Muscle of back (tissue), 11 donors: ENCODE measurements around the gene IGFALS. TPM values are rescaled to one million over a fixed set of nuclear protein-coding genes. Genes with fewer than 3 reads are reported as not detected.

Experiments
- DNase-seq, 3 donors: peaks; one replicate each; pipeline versions ENCODE4 v3.0.0 to v3.0.0-alpha.2; 2013
- polyA plus RNA-seq, 10 donors: library from polyadenylated mRNA; unstranded; fragments of 120-200 nt; gene quantifications; one replicate each; pipeline ENCODE4 v1.2.1, GENCODE V29; 2013; ENCODE audit not compliant: insufficient read length in 10 of 10

The IGFALS gene
- polyA plus RNA-seq, 10 donors: 0.21 to 0.49 (median 0.26) TPM; not detected in 1

DNA sequence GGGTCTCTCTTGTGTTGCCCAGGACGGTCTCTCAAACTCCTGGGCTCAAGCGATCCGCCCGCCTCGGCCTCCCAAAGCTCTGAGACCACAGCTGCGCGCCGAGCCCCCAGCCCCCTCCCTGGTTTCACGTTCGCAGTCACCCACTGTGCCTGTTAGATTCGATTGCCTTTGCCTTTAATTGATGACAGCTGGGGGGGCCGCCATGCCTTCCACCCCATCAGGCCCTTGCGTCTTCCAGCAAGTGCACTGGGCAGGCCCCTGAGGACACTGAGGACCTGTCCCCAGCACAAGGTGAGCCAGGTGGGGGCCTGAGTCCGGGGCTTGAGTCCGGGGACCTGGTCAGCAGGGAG, 3.3 kb downstream of the IGFALS start:
- no peak for DNase-seq

DNA sequence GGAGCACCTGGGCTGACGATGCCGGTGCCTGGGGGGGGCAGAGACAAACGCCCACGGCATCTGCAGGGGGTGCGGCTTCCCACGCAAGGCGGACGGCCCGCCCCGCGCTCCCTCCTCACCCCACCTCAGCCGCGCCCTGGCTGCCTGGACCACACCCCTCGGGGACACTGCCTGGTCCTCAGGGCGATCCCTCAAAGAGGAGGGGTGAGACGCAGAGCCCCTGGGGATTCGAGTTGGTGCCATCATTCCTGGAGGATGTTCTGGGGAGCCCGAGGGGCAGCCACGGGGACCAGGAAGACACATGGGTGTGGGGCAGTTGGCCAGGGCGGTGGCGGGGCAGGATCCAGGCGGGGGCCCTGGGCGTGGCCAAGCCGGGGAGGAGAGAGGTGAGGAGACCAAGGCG, 3.9 kb downstream of the IGFALS start:
- no peak for DNase-seq

DNA sequence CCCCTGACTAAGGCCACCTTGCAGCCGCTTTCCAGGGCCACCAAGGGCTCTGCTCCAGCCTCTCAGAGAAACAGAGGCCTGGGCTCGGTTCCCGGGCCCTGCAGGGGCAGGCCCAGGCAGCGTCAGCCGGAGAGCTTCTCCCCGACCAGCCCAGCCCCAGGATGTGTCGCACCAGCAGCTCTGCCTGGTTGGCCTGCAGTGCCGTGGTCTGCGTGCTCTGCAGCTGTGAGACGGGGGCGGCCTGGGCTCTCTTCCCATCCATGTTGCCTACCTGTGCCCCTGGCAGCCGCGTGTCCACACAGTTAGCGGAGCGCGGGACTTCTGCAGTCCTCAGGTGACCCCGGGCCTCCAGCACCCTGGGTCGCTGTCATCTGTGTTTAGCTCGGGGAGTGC, 4.8 kb downstream of the IGFALS start:
- peak in 1 of 3 donors; percentile 27 for DNase-seq

DNA sequence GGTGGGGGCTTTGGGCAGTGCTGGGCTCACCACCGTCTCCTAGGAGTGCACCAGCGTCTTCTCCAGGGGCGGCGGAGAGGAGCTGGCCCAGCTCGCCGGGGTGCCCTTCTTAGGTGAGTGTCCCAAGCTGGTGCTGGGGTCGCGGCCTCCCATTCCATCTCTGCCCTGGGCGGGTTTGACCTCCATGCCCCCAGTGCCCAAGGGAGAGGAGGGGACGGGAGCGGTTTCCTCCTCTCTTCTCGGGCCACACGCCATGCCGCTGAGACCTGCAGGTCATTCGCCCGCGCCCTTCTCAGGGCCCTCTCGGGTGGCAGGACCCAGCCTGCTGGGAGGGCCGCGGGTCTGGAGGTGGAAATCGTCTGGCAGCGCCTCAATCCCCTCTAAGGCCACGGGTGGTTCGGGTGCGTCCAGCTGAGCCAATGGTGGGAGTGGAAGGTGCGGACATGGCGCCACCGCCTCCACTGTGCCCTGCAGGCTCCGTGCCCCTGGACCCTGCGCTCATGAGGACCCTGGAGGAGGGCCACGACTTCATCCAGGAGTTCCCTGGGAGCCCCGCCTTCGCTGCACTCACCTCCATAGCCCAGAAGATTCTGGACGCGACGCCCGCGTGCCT, 5.3 kb downstream of the IGFALS start:
- DNase-seq: no peak

DNA sequence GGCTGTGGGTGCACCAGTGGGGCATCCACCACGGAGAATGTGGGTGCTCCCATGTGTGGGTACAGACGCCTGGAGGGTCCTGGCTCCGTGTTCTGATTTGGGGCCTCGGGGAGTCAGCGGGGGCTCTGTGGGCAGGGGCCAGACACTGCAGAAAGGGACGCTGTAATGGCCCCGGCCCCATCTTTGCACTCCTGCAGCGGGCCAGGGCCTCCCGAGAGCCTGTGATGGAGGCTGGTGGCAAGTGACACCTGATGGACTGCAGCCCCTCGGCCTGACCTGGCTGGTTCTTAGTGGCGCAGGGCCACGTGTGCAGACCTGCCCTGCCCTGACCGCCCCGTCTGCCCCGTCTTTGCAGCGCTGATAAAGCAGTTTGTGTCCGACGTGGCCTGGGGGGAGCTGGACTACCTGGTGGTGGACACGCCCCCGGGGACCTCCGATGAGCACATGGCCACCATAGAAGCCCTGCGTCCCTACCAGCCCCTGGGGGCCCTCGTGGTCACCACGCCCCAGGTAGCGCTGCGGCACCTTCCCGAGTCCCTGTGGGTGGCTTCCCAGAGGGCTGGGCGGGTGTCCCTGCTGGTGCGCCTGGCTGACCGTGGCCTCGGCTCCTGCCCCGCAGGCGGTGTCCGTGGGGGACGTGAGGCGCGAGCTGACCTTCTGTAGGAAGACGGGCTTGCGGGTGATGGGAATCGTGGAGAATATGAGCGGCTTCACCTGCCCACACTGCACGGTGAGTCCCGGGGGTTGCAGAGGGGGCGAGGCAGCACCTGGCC, 6.0 kb downstream of the IGFALS start:
- DNase-seq: peak in 1 of 3 donors; percentile 2

DNA sequence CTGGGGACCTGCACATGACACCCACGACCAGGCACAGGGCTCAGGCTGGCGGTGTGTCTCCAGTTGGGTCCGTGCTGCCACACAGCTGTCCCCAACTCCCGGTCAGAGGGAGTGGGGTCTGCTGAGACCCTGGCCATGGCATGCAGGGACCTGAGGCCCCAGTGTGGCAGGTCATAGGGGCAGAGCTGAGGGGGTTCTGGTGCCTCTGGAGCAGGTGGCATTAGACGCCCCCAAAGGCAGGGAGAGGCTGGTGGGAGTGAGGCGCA, 6.5 kb downstream of the IGFALS start:
- DNase-seq: no peak

DNA sequence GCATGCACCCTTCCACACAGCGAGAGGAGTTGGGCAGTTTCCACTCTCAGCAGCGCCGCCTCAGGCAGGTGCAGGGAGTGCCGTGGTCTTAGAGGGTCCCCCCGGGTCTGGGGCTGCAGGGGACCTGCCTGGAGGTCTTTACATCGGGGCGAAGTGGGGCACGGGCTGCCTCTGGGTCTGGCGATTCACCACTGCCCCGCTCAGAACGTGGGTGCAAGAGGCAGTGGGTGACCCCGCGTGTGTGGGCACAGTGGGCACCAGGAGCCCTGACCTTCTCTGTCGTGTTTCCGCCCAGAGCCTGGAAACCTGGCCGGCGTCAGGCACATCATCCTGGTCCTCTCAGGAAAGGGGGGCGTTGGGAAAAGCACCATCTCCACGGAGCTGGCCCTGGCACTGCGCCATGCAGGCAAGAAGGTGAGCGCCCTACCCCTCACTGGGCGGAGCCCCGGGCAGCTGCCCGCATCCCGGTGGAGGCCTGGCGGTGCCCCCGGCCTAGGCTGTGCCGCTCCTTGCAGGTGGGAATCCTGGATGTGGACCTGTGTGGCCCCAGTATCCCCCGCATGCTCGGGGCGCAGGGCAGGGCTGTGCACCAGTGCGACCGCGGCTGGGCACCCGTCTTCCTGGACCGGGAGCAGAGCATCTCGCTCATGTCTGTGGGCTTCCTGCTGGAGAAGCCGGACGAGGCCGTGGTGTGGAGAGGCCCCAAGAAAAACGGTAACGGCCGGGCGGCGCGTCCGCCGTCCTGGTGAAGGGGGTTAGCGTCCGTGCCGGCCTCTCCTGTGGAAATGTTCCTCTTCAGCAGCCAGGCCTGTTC, 7.1 kb downstream of the IGFALS start:
- DNase-seq: peak in 1 of 3 donors; percentile 0

DNA sequence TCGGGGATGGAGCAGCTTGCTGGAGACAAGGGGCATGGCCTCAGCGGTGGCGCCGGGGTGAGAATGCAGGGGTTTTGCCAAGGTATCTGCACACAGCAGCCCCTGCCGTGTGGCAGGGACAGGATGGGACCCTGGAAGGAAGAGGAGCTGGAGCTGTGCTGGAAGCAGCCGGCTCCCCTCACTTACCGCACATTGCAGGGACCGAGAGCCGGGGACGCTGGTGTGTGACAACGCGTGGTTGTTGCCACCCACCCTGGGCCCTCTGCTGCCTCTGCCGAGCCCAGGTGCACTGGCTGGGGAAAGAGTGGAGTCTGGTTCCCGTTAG, 7.7 kb downstream of the IGFALS start:
- no peak for DNase-seq

DNA sequence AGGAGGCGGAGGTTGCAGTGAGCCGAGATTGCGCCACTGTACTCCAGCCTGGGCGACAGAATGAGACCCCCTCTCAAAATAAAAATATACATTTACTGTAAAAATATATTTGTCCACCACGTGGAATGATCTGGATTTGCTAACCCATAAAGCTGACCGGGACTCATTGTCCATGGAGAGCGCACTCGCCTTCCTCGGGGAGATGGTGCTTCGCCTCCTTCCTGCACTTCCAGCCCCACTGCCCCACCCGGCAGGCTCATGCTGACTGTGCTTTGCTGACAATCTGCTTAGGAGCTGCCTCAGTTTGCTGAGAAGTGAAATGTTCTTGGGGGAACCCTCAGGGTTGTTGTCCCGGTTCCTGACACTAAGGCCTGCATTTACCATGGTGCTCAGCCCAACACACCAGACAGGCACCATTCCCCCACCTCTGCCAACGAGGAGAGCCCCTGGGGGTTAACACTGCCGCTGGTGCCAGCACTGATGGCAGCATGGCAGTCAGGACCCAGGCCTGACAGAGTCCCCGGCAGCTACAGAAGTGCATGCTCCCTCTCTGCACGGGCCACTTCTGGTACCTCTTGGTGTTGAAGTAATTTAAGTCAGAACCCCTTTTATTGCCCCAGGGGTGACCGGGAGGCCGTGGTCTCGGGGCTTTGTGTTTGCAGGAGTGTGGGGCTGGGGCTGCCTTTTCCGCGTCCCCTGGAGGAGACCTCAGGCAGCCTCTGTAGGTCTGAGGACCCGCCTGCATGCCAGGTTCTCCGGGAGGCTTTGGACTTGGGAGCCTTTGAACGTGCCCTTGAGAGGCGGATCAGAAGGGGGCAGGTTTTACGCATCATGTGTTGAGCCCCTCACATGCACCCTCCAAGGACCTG, 8.3 kb downstream of the IGFALS start:
- peak in 1 of 3 donors; percentile 0 for DNase-seq

DNA sequence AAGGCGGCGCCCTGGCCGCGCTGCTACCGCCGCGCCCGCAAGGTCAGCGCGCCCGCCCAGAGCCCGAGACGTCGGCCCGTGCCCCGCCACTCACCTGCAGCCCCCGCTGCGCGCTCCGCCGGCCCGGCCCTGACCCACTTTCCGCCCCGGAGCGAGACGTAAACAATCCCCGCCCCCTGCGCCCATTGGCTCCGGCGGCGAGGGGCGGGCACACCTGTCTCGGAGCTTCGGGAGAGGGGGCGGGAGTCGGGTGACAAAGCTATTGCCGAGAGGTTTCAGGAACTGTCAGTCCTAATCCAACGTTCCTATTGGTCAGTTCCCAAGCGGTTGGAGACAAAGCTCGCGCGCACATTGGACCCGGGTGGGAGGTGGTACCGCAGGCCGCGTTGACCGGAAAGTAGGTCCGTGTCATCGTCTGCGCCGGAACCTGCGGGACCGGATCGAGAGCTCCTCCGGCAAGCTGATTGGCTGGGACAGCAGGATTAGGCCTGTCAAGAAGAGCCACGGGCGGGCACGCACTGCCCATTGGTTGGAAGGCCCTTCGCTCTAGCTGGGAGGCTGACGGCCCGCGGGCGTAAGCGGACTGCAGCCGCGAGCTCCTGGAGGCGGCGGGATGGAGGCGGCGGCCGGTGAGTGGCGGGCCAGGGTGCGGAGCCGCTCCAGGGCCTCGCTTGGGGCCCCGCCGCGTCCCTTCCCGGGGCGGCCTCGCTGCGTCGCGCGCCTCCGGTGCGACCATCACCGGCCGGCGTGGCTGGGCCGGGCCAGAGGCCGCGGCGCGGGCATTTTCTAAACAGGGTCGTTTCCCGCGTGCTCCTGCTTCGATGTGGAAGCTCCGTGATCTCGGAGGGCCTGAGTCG, 10.9 kb downstream of the IGFALS start, which contains the start of the genes NUBP2 and SPSB3:
NUBP2 (plus strand) TSS at position 553 of the 857 bp plus-strand sequence; CDS start at position 614, 61 bp downstream.
SPSB3 (minus strand) TSS at position 164 of the 857 bp plus-strand sequence. CDS start 1,088 bp downstream, outside the sequence.
- DNase-seq: peak; percentile 100

DNA sequence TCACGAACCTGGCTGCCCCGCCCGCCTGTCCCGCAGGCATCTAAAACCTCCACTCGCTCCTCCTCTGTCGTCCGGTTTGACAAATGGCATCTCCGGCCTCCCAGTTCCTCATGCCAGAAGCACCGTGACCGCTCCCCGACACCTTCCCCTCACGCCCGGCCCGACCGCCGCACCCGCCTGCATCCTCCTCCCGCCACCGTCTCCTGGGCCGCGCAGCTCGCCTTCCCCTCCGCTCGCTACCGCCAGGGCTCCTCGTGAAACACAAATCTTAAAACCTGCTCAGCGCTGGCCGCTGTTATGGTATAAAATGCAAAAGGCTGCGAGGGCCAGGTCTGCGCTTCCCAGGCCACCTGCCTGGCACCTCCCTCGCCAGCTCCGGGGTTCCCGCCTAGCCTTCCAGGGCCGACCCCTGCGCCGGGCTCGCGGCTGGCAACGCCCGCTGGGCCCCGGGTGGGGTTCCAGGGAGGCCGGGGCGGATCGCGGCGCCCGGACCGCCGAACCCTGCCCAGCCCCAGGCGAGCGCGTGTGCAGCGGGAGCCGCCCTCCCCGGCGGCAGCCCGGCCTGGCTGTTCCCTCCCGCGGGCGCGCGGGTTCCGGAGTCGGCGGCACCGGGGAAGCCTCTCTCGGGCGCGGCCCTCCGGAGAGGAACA, 11.6 kb downstream of the IGFALS start:
- DNase-seq: peak in 1 of 3 donors; percentile 52

DNA sequence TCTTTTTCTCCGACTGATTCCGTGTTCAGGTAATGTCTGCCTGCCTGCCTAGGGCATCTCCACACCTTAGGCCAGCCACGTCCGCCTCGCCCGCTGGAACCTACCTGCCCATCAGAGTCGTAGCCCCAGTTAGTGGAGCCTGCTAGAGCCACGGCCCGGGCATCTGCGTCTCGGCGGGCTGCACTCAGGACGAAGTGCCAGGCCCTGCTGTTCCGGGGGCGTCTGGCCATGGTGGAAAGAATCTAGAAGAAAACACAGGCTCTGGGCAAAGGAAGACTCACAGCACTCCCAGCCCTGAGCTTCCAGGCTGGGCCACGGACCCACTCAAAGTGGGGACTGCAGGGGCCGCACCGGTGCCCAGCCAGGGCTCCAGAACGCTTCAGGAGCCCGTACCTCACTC, 12.3 kb downstream of the IGFALS start:
- no peak for DNase-seq

DNA sequence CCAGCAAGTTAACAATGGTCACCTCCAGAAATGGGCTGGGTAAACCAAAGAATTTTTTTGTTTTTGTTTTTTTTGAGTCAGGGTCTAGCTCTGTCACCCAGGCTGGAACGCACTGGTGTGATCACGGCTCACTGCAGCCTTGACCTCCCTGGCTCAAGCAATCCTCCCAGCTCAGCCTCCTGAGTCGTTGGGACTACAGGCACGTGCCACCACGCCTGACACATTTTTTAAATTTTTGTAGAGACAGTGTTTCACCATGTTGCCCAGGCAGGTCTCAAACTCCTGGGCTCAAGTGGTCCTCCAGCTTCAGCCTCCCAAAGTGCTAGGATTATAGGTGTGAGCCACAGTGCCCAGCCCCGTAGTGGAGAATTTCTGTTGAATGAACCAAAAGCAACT, 12.8 kb downstream of the IGFALS start:
- no peak for DNase-seq

DNA sequence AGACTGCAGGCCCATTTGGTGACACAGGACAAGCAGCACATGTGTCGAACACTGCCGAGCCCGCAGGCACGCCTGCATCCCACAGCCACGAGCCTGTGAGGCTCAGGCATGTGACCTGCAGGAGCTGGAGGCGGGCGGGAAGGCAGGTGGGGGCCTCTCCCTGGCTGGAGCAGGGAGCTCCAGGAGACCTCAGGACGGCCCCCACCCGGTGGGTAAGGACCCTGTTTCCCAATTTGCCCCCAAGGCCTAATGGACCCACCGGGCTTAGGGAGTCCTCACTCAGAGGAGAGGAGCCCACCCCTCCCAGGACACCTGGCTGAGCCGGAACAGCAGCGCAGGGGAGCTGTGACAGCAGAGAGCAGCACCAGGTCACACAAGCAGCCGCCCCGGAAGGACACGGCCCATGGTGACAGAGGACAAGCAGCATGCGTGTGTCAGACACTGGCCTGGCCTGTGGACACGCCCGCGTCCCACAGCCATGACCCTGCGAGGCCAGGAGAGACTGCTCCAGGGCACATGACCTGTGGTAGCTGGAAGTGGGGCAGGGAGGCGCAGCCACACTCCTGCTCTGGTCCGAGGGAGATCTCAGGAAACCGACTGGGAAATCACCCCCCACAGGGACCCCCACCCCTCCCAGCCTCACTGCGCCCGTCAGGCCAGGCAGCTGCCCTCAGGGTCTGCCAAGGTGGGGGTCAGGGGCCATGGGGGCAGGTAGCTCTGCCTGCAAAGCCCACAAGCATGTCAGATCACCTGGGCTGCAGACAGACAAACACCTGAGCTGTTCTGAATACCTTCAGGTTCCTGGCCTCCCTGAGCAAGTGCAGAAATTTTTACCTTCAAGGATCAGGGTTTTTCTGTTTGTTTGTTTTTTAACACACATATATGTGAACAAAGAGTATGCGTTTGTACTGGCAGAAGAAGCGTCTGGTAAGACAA, 13.5 kb downstream of the IGFALS start:
- no peak for DNase-seq

DNA sequence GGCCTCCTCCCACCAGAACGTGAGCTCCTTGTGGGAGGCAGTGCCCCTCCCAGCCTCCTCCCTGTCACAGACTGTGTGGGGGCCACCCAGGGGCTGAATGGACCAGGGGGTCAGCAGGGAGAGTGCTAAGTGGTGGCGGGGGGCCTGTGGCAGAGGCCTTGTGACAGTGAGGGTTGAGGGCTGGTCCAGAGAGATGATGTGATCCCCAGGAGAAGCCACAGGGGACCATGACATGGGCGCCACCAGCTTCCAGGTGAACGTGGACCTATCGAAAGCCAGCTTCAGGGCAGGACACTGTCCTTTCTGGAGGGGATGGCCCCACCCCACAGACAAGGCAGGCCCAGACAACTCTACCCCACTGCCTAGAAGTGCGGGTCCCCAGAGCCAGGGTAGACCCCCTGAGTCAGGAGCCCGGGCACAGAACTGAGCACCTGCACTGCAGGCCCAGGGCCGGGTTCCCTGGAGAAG, 14.2 kb downstream of the IGFALS start:
- DNase-seq: no peak

DNA sequence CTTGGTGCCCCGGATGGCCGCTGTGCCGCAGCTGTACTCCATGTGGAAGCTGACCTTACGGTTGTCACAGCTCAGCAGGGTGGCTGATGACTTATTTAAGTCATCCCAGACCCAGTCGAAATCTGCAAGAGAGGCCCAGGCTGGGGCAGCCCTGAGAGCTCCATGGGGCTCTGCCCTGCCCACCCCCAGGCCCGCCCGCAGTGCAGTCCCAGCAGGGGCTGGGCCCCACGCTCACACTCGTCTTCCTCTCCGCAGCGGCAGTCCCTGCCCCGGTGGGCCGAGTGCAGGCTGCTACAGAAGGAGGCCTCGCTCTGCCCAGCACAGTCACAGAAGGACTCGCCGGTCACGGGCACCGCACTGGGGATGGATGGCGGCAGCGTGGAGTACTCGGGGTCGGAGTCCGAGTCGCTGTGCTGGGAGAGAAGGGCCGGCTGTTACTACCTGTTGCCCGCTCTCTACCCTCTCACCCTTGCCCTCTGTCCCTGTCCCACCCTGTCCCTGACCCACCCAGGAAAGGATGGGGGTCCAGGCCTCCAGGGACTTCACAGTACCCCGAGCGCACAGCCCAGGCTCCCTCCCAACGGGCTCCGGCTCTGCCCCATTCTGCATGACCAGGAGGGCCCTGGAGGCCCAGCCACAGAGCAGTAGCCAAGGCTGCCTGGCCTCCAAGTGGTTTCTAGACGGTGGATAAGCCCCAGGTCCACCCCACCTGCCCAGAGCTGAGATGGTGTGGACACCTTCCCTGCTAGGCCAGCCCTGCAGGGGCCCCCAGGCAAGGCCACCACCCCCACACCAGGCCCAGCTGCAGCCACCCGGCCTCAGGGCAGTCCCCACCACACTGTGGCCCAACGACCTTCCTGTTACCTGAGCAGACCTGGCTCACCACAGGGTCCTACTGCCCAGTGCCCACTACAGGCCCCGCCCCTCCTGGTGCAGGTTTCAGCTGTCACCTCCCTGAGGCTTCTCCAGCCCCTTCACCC, 15.0 kb downstream of the IGFALS start:
- no peak for DNase-seq

DNA sequence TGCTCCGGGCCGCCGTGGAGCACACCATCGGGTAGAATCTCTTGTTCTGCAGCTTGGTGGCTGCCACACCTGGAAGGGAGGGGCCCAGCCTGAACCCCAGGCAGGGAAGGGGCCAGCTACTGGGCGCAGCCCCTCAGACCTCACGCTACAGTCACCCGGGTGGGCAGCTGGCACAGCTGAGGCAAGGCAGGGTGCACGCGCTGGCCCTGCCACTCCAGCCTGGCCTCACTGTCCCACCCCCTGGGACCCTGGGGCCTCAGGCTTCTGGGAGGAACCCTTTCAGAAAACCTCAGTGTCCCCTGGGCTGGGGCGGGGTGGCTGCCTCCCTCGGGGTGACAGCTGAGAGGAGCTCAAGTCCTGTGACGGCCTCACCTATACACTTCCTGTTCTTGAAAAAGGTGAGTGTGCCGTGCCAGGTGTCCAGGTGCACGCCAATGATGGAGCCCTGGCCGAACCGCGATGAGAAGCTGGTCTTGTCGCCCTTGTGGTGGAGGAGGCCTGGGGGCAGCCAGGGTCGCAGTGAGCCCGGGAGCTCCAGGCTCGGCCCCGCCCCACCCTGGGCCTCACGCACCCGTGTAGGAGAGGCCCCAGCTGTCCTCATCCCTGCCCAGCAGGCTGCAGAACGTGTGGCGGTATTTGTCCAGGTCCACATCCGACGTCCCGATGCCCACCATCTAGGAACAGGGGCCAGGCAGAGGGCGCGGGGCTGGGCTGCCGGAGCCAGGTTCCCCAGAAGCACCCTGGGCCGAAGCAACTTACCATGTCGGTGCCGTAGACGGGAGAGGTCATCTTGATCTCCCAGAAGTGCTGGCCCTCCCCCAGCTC, 15.9 kb downstream of the IGFALS start:
- no peak for DNase-seq
